Retinal pigment epithelial cell (primary cell): ENCODE results near the gene RALGPS2.

Experiments
- DNase-seq: peaks from one replicate; pipeline ENCODE4 v3.0.0-alpha.2; 2010; ENCODE audit warnings: low read depth
- H3K4me3 ChIP-seq: 2 replicates; pipeline ENCODE4 v1.5.1; 2011; ENCODE audit warnings: mild to moderate bottlenecking, low read length, control low read depth, moderate library complexity
- TF ChIP-seq, protein P1 (sequence below): conservative IDR thresholded peaks from 2 replicates; pipeline ENCODE4 v1.5.1; 2011; ENCODE audit warnings: low read depth, low read length, control low read depth, inconsistent platforms

The RALGPS2 gene

DNA sequence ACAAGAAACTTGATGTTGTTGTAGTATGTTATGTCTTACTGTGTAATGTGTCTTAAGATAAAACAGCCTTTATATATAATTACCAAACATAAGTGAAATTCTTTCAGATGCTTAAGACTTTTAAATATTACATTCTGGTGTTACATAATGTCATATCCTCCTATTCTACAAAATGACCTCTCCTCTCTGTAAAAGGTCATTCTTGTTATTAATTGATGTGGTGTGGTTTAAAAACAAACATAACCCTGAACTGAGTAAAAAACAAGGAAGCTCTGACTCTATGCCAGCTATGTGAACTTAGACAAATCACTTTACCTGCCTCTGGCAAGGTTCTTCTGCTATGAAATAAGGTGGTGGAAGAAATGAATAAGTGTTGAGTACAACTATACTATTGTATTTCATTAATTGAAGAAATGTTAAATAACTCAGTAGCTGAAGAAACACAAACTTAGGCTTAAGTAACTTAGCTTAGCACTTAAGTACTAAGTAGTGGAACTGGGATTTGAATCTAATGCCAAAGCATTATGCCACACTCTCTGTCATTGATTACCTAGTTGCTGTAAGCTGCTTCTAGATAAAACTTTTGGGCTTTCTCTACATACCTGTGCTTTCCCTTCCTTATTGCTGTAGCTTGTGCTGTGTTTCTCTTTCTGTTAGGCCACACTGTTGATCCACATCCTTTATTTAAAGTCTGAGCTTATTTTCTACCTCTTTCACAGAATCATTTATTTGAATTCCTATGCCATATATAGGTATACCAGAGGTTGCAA, 146.7 kb downstream of the RALGPS2 start:
- TF ChIP-seq, protein P1, sequence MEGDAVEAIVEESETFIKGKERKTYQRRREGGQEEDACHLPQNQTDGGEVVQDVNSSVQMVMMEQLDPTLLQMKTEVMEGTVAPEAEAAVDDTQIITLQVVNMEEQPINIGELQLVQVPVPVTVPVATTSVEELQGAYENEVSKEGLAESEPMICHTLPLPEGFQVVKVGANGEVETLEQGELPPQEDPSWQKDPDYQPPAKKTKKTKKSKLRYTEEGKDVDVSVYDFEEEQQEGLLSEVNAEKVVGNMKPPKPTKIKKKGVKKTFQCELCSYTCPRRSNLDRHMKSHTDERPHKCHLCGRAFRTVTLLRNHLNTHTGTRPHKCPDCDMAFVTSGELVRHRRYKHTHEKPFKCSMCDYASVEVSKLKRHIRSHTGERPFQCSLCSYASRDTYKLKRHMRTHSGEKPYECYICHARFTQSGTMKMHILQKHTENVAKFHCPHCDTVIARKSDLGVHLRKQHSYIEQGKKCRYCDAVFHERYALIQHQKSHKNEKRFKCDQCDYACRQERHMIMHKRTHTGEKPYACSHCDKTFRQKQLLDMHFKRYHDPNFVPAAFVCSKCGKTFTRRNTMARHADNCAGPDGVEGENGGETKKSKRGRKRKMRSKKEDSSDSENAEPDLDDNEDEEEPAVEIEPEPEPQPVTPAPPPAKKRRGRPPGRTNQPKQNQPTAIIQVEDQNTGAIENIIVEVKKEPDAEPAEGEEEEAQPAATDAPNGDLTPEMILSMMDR: no peak
- H3K4me3 ChIP-seq: no peak overlapping the region
- DNase-seq: no peak

DNA sequence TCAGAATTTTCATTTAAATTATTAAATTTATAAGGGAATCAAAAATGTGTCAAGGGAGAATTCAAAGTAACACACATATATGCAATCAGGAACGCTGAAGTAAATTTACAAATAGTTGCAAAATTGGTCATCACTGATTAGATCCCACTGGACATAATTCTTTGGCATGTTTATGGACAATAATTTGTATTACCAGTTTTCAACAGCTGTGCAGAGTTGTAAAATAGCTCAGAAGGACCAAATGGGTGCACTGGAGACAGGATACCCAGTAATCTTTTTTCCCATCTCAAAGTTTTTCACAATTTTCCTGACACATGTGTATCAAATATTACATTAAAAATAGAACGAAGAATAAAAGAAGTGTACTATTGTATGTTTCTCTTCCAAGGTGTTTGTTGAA, 149.9 kb downstream of the RALGPS2 start:
- no peak for DNase-seq
- TF ChIP-seq, protein P1: no peak
- no peak overlapping the region for H3K4me3 ChIP-seq

DNA sequence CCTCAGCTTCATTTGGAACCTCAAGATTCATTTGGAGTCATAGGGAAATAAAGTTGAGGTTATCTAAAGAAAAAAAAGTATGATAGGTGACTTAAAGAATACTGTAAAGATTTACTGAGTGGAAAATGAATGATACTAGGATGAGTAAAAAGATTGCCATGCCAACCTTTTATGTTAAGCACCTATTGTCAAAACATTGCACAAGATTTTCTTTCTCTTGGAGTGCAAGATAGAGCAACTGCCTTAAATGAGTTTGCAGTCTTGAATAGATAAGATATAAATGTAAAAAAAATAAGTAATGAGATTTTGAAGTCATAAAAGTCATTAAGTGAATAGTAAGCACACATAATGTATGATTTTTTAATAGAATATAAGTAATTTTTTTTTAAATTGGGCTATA, 150.9 kb downstream of the RALGPS2 start:
- no peak overlapping the region for H3K4me3 ChIP-seq
- DNase-seq: no peak
- TF ChIP-seq, protein P1: no peak

DNA sequence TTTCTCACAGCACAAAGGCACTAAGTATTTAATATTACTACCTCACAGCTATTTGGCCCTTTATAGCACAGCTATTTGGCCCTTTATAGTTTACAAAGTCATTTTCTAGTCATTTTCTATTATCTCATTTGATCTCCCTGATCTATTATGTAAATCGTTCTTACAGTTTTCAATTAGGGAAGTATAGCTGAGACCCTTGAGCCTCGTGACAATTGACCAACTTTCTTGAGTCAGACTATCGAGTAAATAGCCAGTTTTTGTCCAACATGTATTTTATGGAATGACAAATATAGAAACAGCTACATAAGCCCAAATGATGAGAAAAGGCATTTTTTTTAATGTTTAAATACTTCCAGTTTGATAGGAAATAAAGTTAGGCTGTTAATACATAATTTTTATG, 152.9 kb downstream of the RALGPS2 start:
- TF ChIP-seq, protein P1: no peak
- no peak overlapping the region for H3K4me3 ChIP-seq
- no peak for DNase-seq

DNA sequence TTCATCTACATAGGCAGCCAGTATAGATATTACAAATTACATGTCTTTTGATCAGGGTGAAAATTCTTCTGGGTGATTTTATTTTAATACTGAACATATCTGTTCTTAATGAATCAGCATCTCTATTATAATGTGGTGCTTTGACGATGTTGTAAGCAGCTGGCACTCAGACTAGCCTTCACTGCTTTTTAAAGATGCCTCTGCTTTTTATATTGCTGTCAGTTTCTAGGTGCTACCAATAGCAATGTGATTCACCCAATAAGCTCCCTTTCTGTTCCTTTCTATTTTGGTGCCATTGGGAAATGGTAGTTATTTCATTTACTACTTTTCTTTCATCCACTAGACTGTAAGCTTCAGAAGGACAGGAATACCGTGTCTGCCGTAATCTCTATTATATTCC, 156.9 kb downstream of the RALGPS2 start:
- no peak overlapping the region for H3K4me3 ChIP-seq
- TF ChIP-seq, protein P1: no peak
- DNase-seq: no peak

DNA sequence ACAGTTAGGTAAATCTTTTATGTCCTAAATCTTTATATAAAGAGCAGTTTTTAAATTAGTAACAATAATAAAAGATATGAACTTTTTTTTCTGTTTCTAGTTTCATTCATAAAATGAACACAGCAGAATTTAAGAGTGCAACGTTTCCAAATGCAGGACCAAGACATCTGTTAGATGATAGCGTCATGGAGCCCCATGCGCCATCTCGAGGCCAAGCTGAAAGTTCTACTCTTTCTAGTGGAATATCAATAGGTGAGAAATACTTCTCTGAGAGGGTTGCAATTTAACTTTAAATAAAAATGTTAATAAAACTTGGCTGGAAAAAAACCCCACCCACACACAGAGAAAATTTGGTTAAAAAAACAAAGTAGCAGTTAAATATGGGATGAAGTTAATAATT, 160.8 kb downstream of the RALGPS2 start:
- no peak overlapping the region for H3K4me3 ChIP-seq
- no peak for DNase-seq
- TF ChIP-seq, protein P1: no peak

DNA sequence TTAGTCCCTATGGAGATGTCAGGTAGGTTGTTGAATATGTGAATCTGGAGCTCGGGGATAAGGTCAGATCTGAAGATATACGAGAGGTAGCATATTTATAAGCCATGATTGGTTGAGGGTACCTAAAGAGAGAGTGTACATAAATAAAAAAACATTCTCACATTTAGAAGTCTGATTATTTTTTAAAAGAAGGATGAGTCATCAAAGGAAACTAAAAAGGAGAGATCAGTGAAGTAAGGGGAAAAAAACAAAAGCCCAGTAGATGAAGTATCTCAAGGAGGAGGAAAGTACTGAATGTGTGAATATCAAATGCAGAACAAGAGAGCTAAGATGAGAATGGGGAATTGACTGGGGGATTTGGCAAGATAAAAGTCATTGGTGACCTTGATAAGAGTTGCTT, 161.5 kb downstream of the RALGPS2 start:
- DNase-seq: no peak
- H3K4me3 ChIP-seq: no peak overlapping the region
- TF ChIP-seq, protein P1: no peak
